Lower leg skin (tissue), 4 donors: ENCODE results near the gene LITAFD. TPM values are rescaled to one million over a fixed set of nuclear protein-coding genes. Genes with fewer than 3 reads are reported as not detected.

ENCODE experiments used
- DNase-seq, 2 donors: peaks; one replicate each; pipeline ENCODE4 v3.0.0-alpha.2; 2019; ENCODE audit warnings: low spot score in 2 of 2
- H3K4me3 ChIP-seq: fragments of 200-600 bp; sonication (generic); 2 replicates; pipeline ENCODE4 v1.5.1; 2017; ENCODE audit warnings: mild to moderate bottlenecking, low read depth; ENCODE audit not compliant: poor library complexity, severe bottlenecking
- POLR2A ChIP-seq, 2 donors: fragments of 450-650 bp; IDR thresholded peaks; one replicate each; pipeline ENCODE4 v1.6.1; 2016 to 2017; ENCODE audit warnings: antibody characterized with exemption in 2 of 2, mild to moderate bottlenecking in 1 of 2, moderate library complexity in 1 of 2
- WGBS, 2 donors: methylation state at CpG; one replicate each; pipeline ENCODE4 v1.1.5; 2018; 5-methylcytosine and 5-hydroxymethylcytosine counted together
- intact Hi-C: fragments of 100-400 bp; cut with DNase I; formaldehyde crosslinking; loops from one replicate; pipeline ENCODE4 v1.15.0; 2023; ENCODE audit warnings: low total_unique reads
- total RNA-seq, 4 donors: library from RNA; depleted of rRNA; stranded (reverse); fragments of >200 nt; gene quantifications; one replicate each; pipeline ENCODE4 v1.1.0, GENCODE V29; 2016
- TF ChIP-seq, protein P1 (sequence below), 3 donors: fragments of 450-650 bp; IDR thresholded peaks; one replicate each; pipeline ENCODE4 v1.5.1; 2016; ENCODE audit warnings: antibody characterized with exemption in 3 of 3, mild to moderate bottlenecking in 3 of 3, moderate library complexity in 2 of 3

Gene LITAFD
- total RNA-seq, 4 donors from 2014 or later, result not detected

DNA sequence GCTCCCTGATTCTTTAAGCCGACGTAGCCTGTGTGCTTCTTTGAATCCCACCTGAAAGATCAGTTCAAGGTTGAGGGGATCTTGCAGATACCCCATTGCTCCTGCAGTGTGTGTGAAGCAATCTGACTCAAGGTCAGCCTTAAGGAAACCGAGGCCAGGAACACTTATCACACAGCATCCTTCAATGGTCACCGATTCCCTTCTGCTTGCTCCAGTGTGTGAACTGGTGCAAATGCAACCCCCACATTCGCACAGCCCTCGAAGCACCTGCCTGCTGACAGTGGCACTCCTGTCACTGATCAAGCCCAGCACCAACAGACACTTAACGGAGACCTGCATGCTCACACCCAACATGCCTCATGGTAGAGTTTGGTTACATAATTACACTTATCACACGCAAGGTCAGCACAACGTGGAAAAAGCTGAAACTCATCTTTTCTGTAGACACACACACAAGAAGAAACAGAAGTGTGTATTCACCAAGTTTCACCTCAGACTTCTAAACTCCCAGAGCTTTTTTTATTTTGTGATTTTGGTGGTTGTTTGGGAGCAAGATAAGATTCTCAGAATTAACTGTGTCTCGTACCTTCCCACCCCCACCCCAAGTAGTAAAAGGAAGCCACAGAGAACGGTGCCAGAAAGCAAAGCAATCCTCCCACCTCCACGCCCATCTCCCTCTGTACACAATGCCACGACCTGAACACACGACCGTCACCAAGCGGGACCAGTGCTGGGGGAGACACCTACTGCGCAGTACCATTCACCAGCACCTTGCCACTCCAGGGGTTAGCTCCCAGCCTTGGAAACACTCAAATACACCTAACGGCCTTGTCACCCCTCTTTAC lies 37.2 kb downstream of the LITAFD start:
- peak in 1 of 2 donors; percentile 57 for DNase-seq
- intact Hi-C loops, result no loop called here
- 86 to 89% methylated on average over 18 of the region's 18 CpGs for WGBS, 2 donors

DNA sequence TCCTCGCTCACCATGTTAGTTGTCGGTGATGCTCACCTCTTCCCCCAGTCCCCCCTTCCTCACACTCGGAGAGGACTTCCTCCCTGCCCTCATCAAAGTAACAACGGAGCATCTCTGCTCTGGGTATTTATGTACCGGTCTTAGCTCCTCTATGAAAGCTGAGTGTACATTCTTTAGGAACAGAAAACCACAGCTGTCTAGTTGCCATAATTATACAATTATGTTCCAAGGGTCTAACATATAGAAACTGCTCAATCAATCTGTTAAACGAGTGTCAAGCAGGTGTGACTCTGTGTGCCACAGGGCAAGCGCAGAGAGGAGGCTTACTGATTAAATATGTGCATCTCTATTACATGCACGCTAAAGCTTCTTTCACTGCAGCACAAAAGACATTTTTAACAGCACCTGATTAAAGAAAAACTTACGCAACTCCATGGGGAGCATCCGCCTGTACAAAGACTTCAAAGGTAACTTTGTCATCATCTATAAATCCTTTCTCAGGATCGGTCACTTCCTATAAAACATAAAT lies 37.8 kb downstream of the LITAFD start:
- 86 to 88% methylated on average over 11 of the region's 11 CpGs for WGBS, 2 donors

More for the DNA sequence above, 37.2 kb downstream of the LITAFD start:
- no peak overlapping the region for H3K4me3 ChIP-seq
- TF ChIP-seq POLR2A (IDR thresholded peaks at IDR 0.05), result no peak
- TF ChIP-seq, protein P1, sequence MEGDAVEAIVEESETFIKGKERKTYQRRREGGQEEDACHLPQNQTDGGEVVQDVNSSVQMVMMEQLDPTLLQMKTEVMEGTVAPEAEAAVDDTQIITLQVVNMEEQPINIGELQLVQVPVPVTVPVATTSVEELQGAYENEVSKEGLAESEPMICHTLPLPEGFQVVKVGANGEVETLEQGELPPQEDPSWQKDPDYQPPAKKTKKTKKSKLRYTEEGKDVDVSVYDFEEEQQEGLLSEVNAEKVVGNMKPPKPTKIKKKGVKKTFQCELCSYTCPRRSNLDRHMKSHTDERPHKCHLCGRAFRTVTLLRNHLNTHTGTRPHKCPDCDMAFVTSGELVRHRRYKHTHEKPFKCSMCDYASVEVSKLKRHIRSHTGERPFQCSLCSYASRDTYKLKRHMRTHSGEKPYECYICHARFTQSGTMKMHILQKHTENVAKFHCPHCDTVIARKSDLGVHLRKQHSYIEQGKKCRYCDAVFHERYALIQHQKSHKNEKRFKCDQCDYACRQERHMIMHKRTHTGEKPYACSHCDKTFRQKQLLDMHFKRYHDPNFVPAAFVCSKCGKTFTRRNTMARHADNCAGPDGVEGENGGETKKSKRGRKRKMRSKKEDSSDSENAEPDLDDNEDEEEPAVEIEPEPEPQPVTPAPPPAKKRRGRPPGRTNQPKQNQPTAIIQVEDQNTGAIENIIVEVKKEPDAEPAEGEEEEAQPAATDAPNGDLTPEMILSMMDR (IDR thresholded peaks at IDR 0.05), result no peak

DNA sequence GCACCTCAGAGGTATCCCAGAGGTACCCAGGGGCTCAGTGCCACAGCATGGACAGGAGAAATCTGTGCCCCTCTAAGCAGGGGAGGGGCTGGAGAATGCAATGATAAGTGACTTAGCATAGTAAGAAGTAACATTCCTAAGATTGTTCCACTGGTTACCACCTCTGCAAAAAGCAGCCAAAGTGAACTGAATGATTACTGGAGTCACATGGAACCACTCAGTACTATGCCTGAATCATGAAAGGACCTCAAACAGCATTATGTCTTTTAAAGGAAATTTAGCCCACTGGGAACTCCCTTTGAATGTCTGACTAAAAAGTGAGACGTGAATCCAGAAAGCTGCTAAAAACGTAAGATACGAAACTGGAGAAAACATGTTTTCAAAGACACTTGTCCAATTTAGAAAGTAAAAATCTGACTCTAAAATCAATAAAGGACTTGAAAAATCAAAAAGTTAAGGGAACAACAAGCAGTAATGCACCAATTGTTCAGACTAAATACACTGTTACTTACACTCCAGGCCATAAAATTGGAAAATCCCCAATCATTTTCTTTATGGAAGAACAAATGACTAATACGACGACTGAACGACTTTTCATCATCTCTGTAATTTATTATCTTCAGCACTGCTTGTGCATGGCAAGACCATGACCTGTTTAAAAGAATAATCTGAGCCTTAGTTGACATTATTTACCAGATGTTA lies 38.6 kb downstream of the LITAFD start:
- no peak overlapping the region for H3K4me3 ChIP-seq
- TF ChIP-seq, protein P1 (IDR thresholded peaks at IDR 0.05), result no peak
- no peak for TF ChIP-seq POLR2A (IDR thresholded peaks at IDR 0.05)
- intact Hi-C loops, result no loop called here
- 63 to 67% methylated on average over 6 of the region's 6 CpGs for WGBS, 2 donors
- DNase-seq, result peak in 1 of 2 donors; percentile 18

More for the DNA sequence above, 37.8 kb downstream of the LITAFD start:
- H3K4me3 ChIP-seq, result no peak overlapping the region
- TF ChIP-seq POLR2A (IDR thresholded peaks at IDR 0.05), result no peak
- TF ChIP-seq, protein P1 (IDR thresholded peaks at IDR 0.05), result no peak
- peak in 1 of 2 donors; percentile 13 for DNase-seq
- intact Hi-C loops, result no loop called here

GRCh38 chr16:8921347-8921984 lies 39.3 kb downstream of the LITAFD start:
- intact Hi-C loops, result no loop called here
- peak in 1 of 2 donors; percentile 63 for DNase-seq
- no peak for TF ChIP-seq POLR2A (IDR thresholded peaks at IDR 0.05)
- WGBS, 2 donors, result 92% methylated on average over 10 of the region's 10 CpGs
- no peak overlapping the region for H3K4me3 ChIP-seq

DNA sequence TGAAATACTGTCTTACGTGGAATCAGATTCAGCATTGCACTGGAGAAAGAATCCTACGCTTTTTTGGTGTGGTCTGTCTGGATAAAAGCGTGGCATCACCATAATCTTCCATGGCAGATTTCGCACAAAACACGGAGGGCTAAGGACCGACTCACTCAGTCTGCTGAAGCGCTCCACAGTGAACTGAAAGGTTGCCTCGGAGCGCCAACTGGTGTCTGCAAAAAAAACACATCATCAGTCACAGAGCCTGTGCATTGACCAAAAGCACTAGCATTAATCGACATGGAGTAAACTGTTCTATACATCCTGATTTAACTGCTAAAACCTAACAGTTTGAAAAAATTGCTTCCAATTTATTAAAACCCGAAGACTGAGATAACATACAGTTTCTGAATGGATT lies 41.0 kb downstream of the LITAFD start:
- 86 to 88% methylated on average over 11 of the region's 11 CpGs for WGBS, 2 donors
- intact Hi-C loops, result no loop called here

More for the DNA sequence above, 41.0 kb downstream of the LITAFD start:
- DNase-seq, result peak in 1 of 2 donors; percentile 45
- TF ChIP-seq, protein P1 (IDR thresholded peaks at IDR 0.05), result no peak
- TF ChIP-seq POLR2A (IDR thresholded peaks at IDR 0.05), result no peak
- H3K4me3 ChIP-seq, result no peak overlapping the region
